Neuron (in vitro differentiated cells): ENCODE measurements around the gene KCNJ3.
"Not testable (repeated sequence)": the region's sequence is repeated elsewhere in the genome, so short reads cannot be mapped to it uniquely, and the experiment has no call there.

Experiments
- H2AFZ ChIP-seq: one replicate; pipeline ENCODE4 v1.6.1; 2013; ENCODE audit warnings: low read depth, mild to moderate bottlenecking, inconsistent platforms, low read length, moderate library complexity
- H3K27me3 ChIP-seq: one replicate; pipeline ENCODE4 v1.6.1; 2013; ENCODE audit warnings: low read length; ENCODE audit not compliant: insufficient read depth
- H3K36me3 ChIP-seq: one replicate; pipeline ENCODE4 v1.6.1; 2013; ENCODE audit warnings: low read length; ENCODE audit not compliant: insufficient read depth
- H3K4me1 ChIP-seq: one replicate; pipeline ENCODE4 v1.6.1; 2013; ENCODE audit warnings: low read length; ENCODE audit not compliant: insufficient read depth
- H3K4me3 ChIP-seq: 2 replicates; pipeline ENCODE4 v1.5.1; 2013; ENCODE audit warnings: mild to moderate bottlenecking, low read length, moderate library complexity
- H3K9me3 ChIP-seq: one replicate; pipeline ENCODE4 v1.6.1; 2013; ENCODE audit warnings: low read length

The KCNJ3 gene

GRCh38 chr2:154826827-154827226 lies 128.3 kb downstream of the KCNJ3 start:
- Histone ChIP-seq H3K4me1 (no peaks in the 10 kb centered on the region), H3K36me3 (no peaks in the 10 kb centered on the region), H3K27me3 (no peaks in the 10 kb centered on the region), H3K4me3 (no peak overlapping the region), H3K9me3 (no peaks in the 10 kb centered on the region), H2AFZ (no peak overlapping the region)

- no peaks in the 10 kb centered on the region for H3K4me1 ChIP-seq
- no peak overlapping the region for H2AFZ ChIP-seq
- H3K9me3 ChIP-seq = no peaks in the 10 kb centered on the region
- no peaks in the 10 kb centered on the region for H3K27me3 ChIP-seq
- H3K4me3 ChIP-seq = no peak overlapping the region
- H3K36me3 ChIP-seq = no peaks in the 10 kb centered on the region
Measured at GRCh38 chr2:154827286-154827685, 128.8 kb downstream of the KCNJ3 start.

- Histone ChIP-seq H3K27me3 (no peaks in the 10 kb centered on the region), H3K9me3 (no peaks in the 10 kb centered on the region), H3K4me3 (no peak overlapping the region), H3K36me3 (no peaks in the 10 kb centered on the region), H2AFZ (no peak overlapping the region), H3K4me1 (no peaks in the 10 kb centered on the region)
Measured at GRCh38 chr2:154832711-154833110, 134.2 kb downstream of the KCNJ3 start.

GRCh38 chr2:154836632-154837031 lies 138.1 kb downstream of the KCNJ3 start:
- H3K4me3 ChIP-seq = no peak overlapping the region
- no peaks in the 10 kb centered on the region for H3K9me3 ChIP-seq
- H2AFZ ChIP-seq = no peak overlapping the region
- H3K27me3 ChIP-seq = no peaks in the 10 kb centered on the region
- no peaks in the 10 kb centered on the region for H3K36me3 ChIP-seq
- H3K4me1 ChIP-seq = no peaks in the 10 kb centered on the region

- H3K9me3 ChIP-seq = no peaks in the 10 kb centered on the region
- H3K4me1 ChIP-seq = no peaks in the 10 kb centered on the region
- no peak overlapping the region for H2AFZ ChIP-seq
- H3K4me3 ChIP-seq = no peak overlapping the region
- H3K36me3 ChIP-seq = no peaks in the 10 kb centered on the region
- no peaks in the 10 kb centered on the region for H3K27me3 ChIP-seq
Measured at GRCh38 chr2:154837035-154837434, 138.5 kb downstream of the KCNJ3 start.

GRCh38 chr2:154844513-154844912 lies 146.0 kb downstream of the KCNJ3 start:
- Histone ChIP-seq H3K4me1 (no peaks in the 10 kb centered on the region), H3K9me3 (no peaks in the 10 kb centered on the region), H2AFZ (no peak overlapping the region), H3K36me3 (no peaks in the 10 kb centered on the region), H3K4me3 (no peak overlapping the region), H3K27me3 (no peaks in the 10 kb centered on the region)

- Histone ChIP-seq H3K27me3 (no peaks in the 10 kb centered on the region), H3K4me3 (no peak overlapping the region), H3K4me1 (no peaks in the 10 kb centered on the region), H3K36me3 (no peaks in the 10 kb centered on the region), H3K9me3 (no peaks in the 10 kb centered on the region), H2AFZ (no peak overlapping the region)
Measured at GRCh38 chr2:154846842-154847241, 148.3 kb downstream of the KCNJ3 start.

GRCh38 chr2:154849482-154849881 lies 151.0 kb downstream of the KCNJ3 start:
- Histone ChIP-seq H3K4me1 (no peaks in the 10 kb centered on the region), H3K27me3 (no peaks in the 10 kb centered on the region), H3K36me3 (no peaks in the 10 kb centered on the region), H3K4me3 (no peak overlapping the region), H3K9me3 (no peaks in the 10 kb centered on the region), H2AFZ (no peak overlapping the region)

- no peak overlapping the region for H2AFZ ChIP-seq
- H3K4me1 ChIP-seq = no peaks in the 10 kb centered on the region
- H3K4me3 ChIP-seq = no peak overlapping the region
- no peaks in the 10 kb centered on the region for H3K36me3 ChIP-seq
- H3K9me3 ChIP-seq = no peaks in the 10 kb centered on the region
- no peaks in the 10 kb centered on the region for H3K27me3 ChIP-seq
Measured at GRCh38 chr2:154850532-154850931, 152.0 kb downstream of the KCNJ3 start.

GRCh38 chr2:154855138-154855537 lies 156.6 kb downstream of the KCNJ3 start:
- no peaks in the 10 kb centered on the region for H3K4me1 ChIP-seq

GRCh38 chr2:154867151-154867550 lies 168.7 kb downstream of the KCNJ3 start:
- H3K9me3 ChIP-seq, H3K4me3 ChIP-seq, H3K27me3 ChIP-seq, H3K4me1 ChIP-seq, H3K36me3 ChIP-seq, H2AFZ ChIP-seq: not testable (repeated sequence)

More at GRCh38 chr2:154855138-154855537, 156.6 kb downstream of the KCNJ3 start:
- H3K36me3 ChIP-seq = no peaks in the 10 kb centered on the region
- no peaks in the 10 kb centered on the region for H3K9me3 ChIP-seq
- no peaks in the 10 kb centered on the region for H3K27me3 ChIP-seq
- H3K4me3 ChIP-seq = no peak overlapping the region
- H2AFZ ChIP-seq = no peak overlapping the region

GRCh38 chr2:154875999-154876398 lies 177.5 kb downstream of the KCNJ3 start:
- Histone ChIP-seq H3K36me3 (no peaks in the 10 kb centered on the region), H3K27me3 (no peaks in the 10 kb centered on the region), H3K9me3 (no peaks in the 10 kb centered on the region), H2AFZ (no peak overlapping the region), H3K4me1 (no peaks in the 10 kb centered on the region), H3K4me3 (no peak overlapping the region)

GRCh38 chr2:154882725-154883124 lies 184.2 kb downstream of the KCNJ3 start:
- H3K4me1 ChIP-seq = no peaks in the 10 kb centered on the region
- no peak overlapping the region for H3K4me3 ChIP-seq
- no peaks in the 10 kb centered on the region for H3K36me3 ChIP-seq
- H3K27me3 ChIP-seq = no peaks in the 10 kb centered on the region
- no peak overlapping the region for H2AFZ ChIP-seq
- no peaks in the 10 kb centered on the region for H3K9me3 ChIP-seq

GRCh38 chr2:154886316-154886715 lies 187.8 kb downstream of the KCNJ3 start:
- H3K36me3 ChIP-seq = no peaks in the 10 kb centered on the region
- no peak overlapping the region for H3K4me3 ChIP-seq
- no peaks in the 10 kb centered on the region for H3K4me1 ChIP-seq
- no peaks in the 10 kb centered on the region for H3K9me3 ChIP-seq
- H3K27me3 ChIP-seq = no peaks in the 10 kb centered on the region
- H2AFZ ChIP-seq = no peak overlapping the region
